Omental fat pad (tissue), 4 donors: ENCODE results near the gene KCNQ1. TPM values are rescaled to one million over a fixed set of nuclear protein-coding genes. Genes with fewer than 3 reads are reported as not detected.

Experiments used
- ATAC-seq: fragments of 150-250 bp; one replicate; pipeline ENCODE4 v1.9.1; 2016; ENCODE audit warnings: mild to moderate bottlenecking, moderate library complexity; ENCODE audit not compliant: low FRiP score
- DNase-seq: peaks from one replicate; pipeline ENCODE4 v3.0.0-alpha.2; 2019; ENCODE audit warnings: low spot score
- total RNA-seq, 4 donors: library from RNA; depleted of rRNA; stranded (reverse); fragments of >200 nt; gene quantifications; one replicate each; pipeline ENCODE4 v1.1.0, GENCODE V29; 2016
- TF ChIP-seq, protein P1 (sequence below), 3 donors: fragments of 450-650 bp; IDR thresholded peaks; one replicate each; pipeline ENCODE4 v1.5.1; 2016 to 2017; ENCODE audit warnings: antibody characterized with exemption in 3 of 3, mild to moderate bottlenecking in 3 of 3, moderate library complexity in 2 of 3

KCNQ1 gene, protein sequence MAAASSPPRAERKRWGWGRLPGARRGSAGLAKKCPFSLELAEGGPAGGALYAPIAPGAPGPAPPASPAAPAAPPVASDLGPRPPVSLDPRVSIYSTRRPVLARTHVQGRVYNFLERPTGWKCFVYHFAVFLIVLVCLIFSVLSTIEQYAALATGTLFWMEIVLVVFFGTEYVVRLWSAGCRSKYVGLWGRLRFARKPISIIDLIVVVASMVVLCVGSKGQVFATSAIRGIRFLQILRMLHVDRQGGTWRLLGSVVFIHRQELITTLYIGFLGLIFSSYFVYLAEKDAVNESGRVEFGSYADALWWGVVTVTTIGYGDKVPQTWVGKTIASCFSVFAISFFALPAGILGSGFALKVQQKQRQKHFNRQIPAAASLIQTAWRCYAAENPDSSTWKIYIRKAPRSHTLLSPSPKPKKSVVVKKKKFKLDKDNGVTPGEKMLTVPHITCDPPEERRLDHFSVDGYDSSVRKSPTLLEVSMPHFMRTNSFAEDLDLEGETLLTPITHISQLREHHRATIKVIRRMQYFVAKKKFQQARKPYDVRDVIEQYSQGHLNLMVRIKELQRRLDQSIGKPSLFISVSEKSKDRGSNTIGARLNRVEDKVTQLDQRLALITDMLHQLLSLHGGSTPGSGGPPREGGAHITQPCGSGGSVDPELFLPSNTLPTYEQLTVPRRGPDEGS
- 1 to 10 TPM; 4.5 to 5.9 (median 5.2) TPM for total RNA-seq

DNA sequence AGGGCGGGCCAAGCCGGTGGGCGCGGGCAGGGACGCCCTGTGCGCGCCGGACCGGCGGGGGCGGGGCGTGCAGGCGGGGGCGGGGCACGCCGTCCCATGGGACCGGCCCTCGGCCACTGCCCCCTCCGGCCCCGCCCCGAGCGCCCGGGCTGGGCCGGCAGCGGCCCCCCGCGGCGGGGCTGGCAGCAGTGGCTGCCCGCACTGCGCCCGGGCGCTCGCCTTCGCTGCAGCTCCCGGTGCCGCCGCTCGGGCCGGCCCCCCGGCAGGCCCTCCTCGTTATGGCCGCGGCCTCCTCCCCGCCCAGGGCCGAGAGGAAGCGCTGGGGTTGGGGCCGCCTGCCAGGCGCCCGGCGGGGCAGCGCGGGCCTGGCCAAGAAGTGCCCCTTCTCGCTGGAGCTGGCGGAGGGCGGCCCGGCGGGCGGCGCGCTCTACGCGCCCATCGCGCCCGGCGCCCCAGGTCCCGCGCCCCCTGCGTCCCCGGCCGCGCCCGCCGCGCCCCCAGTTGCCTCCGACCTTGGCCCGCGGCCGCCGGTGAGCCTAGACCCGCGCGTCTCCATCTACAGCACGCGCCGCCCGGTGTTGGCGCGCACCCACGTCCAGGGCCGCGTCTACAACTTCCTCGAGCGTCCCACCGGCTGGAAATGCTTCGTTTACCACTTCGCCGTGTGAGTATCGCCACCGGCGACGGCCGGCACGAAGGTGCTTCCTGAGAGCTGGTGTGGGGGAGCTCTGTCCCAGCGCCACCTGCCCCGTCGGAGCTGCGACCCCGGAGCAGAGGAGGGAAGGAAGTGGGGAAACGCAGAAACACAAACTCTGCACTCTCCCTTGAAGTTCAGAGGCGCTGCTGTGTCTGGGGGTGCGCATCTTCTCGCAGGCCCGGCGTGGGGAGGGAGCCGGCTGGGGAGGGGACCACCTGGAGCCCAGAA lies at the start of gene KCNQ1:
Gene KCNQ1 (plus strand): TSS at position 188 of the 925 bp plus-strand sequence. CDS start 91 bp downstream, at position 279.
- TF ChIP-seq, protein P1, sequence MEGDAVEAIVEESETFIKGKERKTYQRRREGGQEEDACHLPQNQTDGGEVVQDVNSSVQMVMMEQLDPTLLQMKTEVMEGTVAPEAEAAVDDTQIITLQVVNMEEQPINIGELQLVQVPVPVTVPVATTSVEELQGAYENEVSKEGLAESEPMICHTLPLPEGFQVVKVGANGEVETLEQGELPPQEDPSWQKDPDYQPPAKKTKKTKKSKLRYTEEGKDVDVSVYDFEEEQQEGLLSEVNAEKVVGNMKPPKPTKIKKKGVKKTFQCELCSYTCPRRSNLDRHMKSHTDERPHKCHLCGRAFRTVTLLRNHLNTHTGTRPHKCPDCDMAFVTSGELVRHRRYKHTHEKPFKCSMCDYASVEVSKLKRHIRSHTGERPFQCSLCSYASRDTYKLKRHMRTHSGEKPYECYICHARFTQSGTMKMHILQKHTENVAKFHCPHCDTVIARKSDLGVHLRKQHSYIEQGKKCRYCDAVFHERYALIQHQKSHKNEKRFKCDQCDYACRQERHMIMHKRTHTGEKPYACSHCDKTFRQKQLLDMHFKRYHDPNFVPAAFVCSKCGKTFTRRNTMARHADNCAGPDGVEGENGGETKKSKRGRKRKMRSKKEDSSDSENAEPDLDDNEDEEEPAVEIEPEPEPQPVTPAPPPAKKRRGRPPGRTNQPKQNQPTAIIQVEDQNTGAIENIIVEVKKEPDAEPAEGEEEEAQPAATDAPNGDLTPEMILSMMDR (IDR thresholded peaks at IDR 0.05), result no peak
- ATAC-seq, result peak; percentile 60
- no peak for DNase-seq

DNA sequence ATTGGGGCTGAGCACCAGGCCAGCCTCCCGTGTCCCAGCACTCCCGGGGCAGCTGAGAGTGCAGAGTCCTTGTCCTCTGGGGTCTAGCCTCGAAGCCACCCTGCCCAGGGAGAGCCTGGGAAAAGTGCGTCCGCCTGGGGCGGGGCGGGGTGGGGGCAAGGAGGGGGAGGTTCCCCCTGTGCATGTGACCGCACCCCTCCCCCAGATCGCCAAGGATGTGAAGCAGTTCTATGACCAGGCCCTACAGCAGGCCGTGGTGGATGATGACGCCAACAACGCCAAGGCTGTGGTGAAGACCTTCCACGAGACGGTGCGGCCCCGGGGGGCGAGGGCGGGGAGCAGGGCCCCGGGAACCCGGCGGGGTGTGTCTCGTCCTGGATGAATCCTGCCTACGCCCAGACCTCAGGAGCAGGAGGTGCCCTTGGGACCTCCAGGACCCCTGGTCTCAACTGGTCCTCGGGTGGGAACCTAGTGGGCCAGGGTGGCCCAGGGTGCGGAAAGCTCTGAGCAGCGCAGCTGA lies 49.5 kb upstream of the KCNQ1 start:
- DNase-seq (no peak), ATAC-seq (no peak)
- TF ChIP-seq, protein P1 (IDR thresholded peaks at IDR 0.05), result no peak

DNA sequence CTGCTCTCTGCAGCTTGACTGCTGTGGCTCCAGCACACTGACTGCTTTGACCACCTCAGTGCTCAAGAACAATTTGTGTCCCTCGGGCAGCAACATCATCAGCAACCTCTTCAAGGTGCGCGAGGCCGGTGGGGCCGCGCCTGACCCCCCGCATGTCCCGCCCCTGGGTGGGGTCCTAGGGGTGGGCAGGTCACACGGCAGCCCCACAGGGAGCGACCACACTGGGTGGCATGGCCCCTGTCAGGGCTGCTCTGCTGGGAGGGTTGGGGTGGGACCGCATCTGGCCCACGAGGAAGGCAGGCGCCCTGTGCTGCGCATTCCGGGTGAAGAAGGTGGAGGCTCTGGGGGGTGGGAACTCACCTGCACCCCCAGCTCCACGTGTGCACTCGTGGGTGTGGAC lies 49.0 kb upstream of the KCNQ1 start:
- DNase-seq (no peak), ATAC-seq (no peak)
- TF ChIP-seq, protein P1 (IDR thresholded peaks at IDR 0.05), result no peak

DNA sequence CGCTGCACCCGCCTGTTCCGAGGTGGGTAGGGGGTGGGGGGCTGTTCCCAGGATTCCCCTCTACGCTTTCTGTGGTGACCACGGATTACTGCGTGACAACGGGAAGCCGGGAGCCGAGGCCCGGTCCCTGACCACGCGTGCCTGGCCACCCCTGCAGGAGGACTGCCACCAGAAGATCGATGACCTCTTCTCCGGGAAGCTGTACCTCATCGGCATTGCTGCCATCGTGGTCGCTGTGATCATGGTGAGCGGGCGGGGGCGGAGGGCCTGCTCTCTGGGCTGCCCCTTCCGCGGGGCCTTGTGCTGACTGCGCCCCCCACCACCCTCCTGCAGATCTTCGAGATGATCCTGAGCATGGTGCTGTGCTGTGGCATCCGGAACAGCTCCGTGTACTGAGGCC lies 48.3 kb upstream of the KCNQ1 start:
- ATAC-seq (no peak), DNase-seq (no peak)
- TF ChIP-seq, protein P1 (IDR thresholded peaks at IDR 0.05), result no peak

DNA sequence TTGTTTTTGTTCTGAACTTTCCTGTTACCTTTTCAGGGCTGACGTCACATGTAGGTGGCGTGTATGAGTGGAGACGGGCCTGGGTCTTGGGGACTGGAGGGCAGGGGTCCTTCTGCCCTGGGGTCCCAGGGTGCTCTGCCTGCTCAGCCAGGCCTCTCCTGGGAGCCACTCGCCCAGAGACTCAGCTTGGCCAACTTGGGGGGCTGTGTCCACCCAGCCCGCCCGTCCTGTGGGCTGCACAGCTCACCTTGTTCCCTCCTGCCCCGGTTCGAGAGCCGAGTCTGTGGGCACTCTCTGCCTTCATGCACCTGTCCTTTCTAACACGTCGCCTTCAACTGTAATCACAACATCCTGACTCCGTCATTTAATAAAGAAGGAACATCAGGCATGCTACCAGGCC lies 47.8 kb upstream of the KCNQ1 start:
- ATAC-seq (no peak), DNase-seq (no peak)
- TF ChIP-seq, protein P1 (IDR thresholded peaks at IDR 0.05), result no peak

DNA sequence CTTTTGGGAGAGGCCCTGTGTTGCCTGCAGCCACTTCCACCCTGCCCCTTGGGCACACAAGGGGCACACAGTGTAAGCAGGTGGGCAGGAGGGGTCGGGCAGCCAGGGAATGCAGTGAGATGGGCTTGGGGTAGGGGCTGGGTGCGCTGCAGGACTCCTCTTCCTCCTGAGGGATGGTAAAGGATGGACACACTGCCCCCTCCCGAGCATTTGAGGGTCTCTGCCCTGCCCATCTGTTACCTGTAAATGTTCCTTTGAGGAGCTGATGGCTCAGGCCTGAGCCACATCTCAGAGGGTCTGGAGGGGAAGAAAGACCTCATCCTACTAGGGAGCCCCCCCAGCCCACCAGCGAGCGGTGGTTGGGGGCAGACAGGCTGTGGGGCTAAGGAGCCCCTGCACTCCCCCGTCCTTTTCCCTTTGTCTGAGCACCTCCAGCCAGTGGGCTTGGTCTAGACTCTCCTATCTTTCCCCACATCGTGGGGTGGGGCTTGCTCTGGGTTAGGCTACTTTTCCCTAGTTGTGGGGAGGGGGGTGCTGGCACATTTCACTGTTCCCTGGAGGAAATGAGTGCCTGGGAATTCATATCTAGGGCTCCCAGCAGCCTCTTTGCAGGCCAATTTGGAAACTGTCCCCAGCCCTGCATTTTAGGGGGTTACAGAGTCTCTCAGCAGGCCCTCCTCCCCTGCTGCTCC lies 46.0 kb upstream of the KCNQ1 start:
- ATAC-seq (no peak), DNase-seq (no peak)
- TF ChIP-seq, protein P1 (IDR thresholded peaks at IDR 0.05), result no peak
